ENCODE results near the gene MRNIP. TPM values are rescaled to one million over a fixed set of nuclear protein-coding genes. Genes with fewer than 3 reads are reported as not detected.

Gene MRNIP
- total and polyA plus RNA-seq, 4 donors = 5.4 to 12.0 (median 7.3) TPM

DNA sequence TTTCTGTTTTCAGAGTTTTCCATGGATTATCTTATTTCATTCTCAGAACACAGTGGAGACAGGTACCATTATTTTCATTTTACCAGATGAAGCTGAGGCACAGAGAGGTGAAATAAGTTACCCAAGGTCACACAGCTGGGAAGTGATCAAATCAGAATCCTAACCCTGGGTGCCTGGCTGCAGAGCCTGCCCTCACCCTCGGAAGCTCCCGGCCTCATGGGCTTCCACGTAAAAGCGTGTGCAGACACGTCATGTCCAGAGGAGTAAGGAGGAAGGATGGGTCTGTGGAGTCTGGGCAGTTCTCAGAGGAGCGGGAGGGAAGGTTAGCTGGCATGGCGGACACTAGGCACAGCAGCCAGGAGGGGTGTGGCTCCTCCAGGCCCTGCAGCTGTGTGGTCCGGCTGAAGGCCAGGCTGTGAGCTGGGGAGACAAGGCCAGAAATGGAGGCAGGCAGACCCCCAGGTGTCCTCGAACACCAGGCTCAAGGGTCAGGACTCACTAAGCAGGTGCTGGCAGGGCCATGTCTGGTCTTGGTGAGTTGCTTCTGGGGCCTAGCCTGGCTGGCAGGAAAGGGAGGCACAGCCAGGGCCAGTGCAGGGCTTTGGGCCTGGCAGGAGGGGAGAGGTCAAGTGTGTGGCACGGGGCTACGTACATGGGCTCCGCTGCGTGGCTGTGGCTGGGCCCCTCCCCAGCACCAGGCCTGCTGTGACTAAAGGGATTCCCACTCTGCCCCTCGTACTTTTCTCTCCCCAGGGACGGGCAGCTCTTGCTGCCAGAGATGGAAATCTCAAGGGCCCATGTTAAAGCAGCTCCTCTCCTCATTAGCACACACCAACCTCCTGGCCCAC lies 43.5 kb upstream of the MRNIP start (continued):
- TF ChIP-seq HNF4G (IDR thresholded peaks at IDR 0.05) = no peak
- no peak for TF ChIP-seq FOXA2 (IDR thresholded peaks at IDR 0.05)
- TF ChIP-seq RXRA (IDR thresholded peaks at IDR 0.05) = no peak
- no peak for TF ChIP-seq RAD21 (IDR thresholded peaks at IDR 0.05)
- TF ChIP-seq GABPA (IDR thresholded peaks at IDR 0.05 in 1 of 2, conservative IDR thresholded peaks at IDR 0.05 in 1 of 2) = no peak
- TF ChIP-seq, protein P1, sequence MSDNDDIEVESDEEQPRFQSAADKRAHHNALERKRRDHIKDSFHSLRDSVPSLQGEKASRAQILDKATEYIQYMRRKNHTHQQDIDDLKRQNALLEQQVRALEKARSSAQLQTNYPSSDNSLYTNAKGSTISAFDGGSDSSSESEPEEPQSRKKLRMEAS (IDR thresholded peaks at IDR 0.05) = no peak

DNA sequence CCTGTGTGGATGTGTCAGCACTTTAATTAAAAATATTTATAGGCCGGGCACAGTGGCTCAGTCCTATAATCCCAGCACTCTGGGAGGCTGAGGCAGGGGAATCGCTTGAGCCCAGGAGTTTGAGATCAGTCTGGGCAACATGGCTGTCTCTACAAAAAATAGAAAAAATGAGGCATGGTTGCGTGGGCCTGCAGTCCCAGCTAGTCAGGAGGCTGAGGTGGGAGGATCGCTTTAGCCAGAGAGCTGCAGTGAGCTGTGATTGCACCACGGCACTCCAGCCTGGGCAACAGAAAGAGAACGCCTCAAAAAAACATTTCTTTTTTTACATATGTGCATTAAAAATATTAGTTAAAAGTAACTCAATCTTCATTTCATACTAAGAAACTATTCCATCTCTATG lies 42.8 kb upstream of the MRNIP start:
- DNase-seq (ENCODE audit: low spot score) = no peak
- Histone ChIP-seq H3K36me3 (ENCODE audit: control insufficient read depth in 4 of 4, insufficient read depth in 3 of 4, low read depth in 1 of 4, low read length in 3 of 4) (peaks cover 5 to 44% (median 22%) of the 10 kb centered on the region in 4 donors), H3K27ac (ENCODE audit: low read depth in 1 of 2, low read length in 2 of 2) (no peak overlapping the region), H3K27me3 (ENCODE audit: control insufficient read depth in 4 of 4, insufficient read depth in 4 of 4, low read length in 3 of 4) (no peaks in the 10 kb centered on the region), H3K4me3 (ENCODE audit: low read depth in 1 of 3, low read length in 3 of 3) (no peak overlapping the region), H3K4me1 (ENCODE audit: control insufficient read depth in 4 of 4, insufficient read depth in 4 of 4, low read length in 3 of 4) (peaks cover 2 to 5% (median 4%) of the 10 kb centered on the region in 4 donors), H3K9me3 (ENCODE audit: control insufficient read depth in 4 of 4, low read length in 3 of 4) (no peaks in the 10 kb centered on the region), H3K9ac (ENCODE audit: low read depth in 1 of 2, low read length in 2 of 2) (no peak overlapping the region)
- TF ChIP-seq EGR1 (IDR thresholded peaks at IDR 0.05; ENCODE audit: low read depth in 2 of 2) = no peak
- no peak for TF ChIP-seq YY1 (IDR thresholded peaks at IDR 0.05)
- no peak for TF ChIP-seq HNF4A (conservative IDR thresholded peaks at IDR 0.05)
- WGBS = 96% methylated on average over 6 of the region's 6 CpGs

DNA sequence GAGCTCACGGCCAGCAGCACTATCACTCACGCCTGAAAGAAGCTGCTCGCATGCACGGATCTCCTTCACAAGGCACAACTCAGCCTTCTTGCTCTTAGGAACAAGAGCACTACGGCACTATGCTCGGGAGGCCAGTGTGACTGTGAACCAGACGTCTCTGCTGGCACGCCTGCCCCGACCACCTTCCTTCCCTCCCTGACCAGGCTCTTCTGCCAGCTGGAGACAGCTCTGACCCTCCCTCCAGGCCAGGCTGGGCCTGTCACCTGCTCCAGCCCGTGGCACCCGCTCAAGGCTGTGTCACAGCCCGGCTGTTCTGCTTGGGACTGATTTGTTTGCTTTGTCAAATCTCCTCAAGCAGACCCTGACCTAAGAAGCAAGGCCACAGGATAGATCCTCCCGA lies 42.1 kb upstream of the MRNIP start:
- 89% methylated on average over 13 of the region's 13 CpGs for WGBS
- DNase-seq (ENCODE audit: low spot score) = no peak

More for the DNA sequence above, 42.1 kb upstream of the MRNIP start:
- no peak overlapping the region for H3K9ac ChIP-seq (ENCODE audit: low read depth in 1 of 2, low read length in 2 of 2)
- H3K36me3 ChIP-seq (ENCODE audit: control insufficient read depth in 4 of 4, insufficient read depth in 3 of 4, low read depth in 1 of 4, low read length in 3 of 4) = peaks cover 5 to 44% (median 27%) of the 10 kb centered on the region in 4 donors
- TF ChIP-seq SP1 (IDR thresholded peaks at IDR 0.05) (no peak), FOXA1 (IDR thresholded peaks at IDR 0.05) (no peak), JUND (IDR thresholded peaks at IDR 0.05) (no peak), HNF4G (IDR thresholded peaks at IDR 0.05) (no peak), RXRA (IDR thresholded peaks at IDR 0.05) (no peak), FOXA2 (IDR thresholded peaks at IDR 0.05) (no peak), NR2F2 (IDR thresholded peaks at IDR 0.05) (no peak), HNF4A (conservative IDR thresholded peaks at IDR 0.05) (no peak), RAD21 (IDR thresholded peaks at IDR 0.05) (no peak), EGR1 (IDR thresholded peaks at IDR 0.05; ENCODE audit: low read depth in 2 of 2) (no peak), TAF1 (conservative IDR thresholded peaks at IDR 0.05) (no peak), GABPA (IDR thresholded peaks at IDR 0.05 in 1 of 2, conservative IDR thresholded peaks at IDR 0.05 in 1 of 2) (no peak), YY1 (IDR thresholded peaks at IDR 0.05) (no peak)
- TF ChIP-seq, protein P2, sequence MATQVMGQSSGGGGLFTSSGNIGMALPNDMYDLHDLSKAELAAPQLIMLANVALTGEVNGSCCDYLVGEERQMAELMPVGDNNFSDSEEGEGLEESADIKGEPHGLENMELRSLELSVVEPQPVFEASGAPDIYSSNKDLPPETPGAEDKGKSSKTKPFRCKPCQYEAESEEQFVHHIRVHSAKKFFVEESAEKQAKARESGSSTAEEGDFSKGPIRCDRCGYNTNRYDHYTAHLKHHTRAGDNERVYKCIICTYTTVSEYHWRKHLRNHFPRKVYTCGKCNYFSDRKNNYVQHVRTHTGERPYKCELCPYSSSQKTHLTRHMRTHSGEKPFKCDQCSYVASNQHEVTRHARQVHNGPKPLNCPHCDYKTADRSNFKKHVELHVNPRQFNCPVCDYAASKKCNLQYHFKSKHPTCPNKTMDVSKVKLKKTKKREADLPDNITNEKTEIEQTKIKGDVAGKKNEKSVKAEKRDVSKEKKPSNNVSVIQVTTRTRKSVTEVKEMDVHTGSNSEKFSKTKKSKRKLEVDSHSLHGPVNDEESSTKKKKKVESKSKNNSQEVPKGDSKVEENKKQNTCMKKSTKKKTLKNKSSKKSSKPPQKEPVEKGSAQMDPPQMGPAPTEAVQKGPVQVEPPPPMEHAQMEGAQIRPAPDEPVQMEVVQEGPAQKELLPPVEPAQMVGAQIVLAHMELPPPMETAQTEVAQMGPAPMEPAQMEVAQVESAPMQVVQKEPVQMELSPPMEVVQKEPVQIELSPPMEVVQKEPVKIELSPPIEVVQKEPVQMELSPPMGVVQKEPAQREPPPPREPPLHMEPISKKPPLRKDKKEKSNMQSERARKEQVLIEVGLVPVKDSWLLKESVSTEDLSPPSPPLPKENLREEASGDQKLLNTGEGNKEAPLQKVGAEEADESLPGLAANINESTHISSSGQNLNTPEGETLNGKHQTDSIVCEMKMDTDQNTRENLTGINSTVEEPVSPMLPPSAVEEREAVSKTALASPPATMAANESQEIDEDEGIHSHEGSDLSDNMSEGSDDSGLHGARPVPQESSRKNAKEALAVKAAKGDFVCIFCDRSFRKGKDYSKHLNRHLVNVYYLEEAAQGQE (IDR thresholded peaks at IDR 0.05) = no peak
- TF ChIP-seq, protein P3, sequence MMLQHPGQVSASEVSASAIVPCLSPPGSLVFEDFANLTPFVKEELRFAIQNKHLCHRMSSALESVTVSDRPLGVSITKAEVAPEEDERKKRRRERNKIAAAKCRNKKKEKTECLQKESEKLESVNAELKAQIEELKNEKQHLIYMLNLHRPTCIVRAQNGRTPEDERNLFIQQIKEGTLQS (IDR thresholded peaks at IDR 0.05) = no peak
- TF ChIP-seq, protein P4, sequence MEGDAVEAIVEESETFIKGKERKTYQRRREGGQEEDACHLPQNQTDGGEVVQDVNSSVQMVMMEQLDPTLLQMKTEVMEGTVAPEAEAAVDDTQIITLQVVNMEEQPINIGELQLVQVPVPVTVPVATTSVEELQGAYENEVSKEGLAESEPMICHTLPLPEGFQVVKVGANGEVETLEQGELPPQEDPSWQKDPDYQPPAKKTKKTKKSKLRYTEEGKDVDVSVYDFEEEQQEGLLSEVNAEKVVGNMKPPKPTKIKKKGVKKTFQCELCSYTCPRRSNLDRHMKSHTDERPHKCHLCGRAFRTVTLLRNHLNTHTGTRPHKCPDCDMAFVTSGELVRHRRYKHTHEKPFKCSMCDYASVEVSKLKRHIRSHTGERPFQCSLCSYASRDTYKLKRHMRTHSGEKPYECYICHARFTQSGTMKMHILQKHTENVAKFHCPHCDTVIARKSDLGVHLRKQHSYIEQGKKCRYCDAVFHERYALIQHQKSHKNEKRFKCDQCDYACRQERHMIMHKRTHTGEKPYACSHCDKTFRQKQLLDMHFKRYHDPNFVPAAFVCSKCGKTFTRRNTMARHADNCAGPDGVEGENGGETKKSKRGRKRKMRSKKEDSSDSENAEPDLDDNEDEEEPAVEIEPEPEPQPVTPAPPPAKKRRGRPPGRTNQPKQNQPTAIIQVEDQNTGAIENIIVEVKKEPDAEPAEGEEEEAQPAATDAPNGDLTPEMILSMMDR (IDR thresholded peaks at IDR 0.05; ENCODE audit: low read depth, low read length, missing input control) = no peak
- TF ChIP-seq, protein P1 (IDR thresholded peaks at IDR 0.05) = no peak
- no peaks in the 10 kb centered on the region for H3K27me3 ChIP-seq (ENCODE audit: control insufficient read depth in 4 of 4, insufficient read depth in 4 of 4, low read length in 3 of 4)
- peaks cover 0 to 1% (median 0%) of the 10 kb centered on the region in 4 donors for H3K4me1 ChIP-seq (ENCODE audit: control insufficient read depth in 4 of 4, insufficient read depth in 4 of 4, low read length in 3 of 4)
- H3K27ac ChIP-seq (ENCODE audit: low read depth in 1 of 2, low read length in 2 of 2) = no peak overlapping the region
- H3K9me3 ChIP-seq (ENCODE audit: control insufficient read depth in 4 of 4, low read length in 3 of 4) = no peaks in the 10 kb centered on the region
- no peak overlapping the region for H3K4me3 ChIP-seq (ENCODE audit: low read depth in 1 of 3, low read length in 3 of 3)
